GM12892 (cell line): ENCODE measurements around the gene RGPD3.
"Not testable (repeated sequence)": the region's sequence is repeated elsewhere in the genome, so short reads cannot be mapped to it uniquely, and the experiment has no call there.

ENCODE experiments used
- POLR2A ChIP-seq: IDR thresholded peaks from 2 replicates; pipeline ENCODE4 v1.6.1; 2011; ENCODE audit warnings: low read depth, low read length, control low read depth
- TAF1 ChIP-seq: IDR thresholded peaks from 2 replicates; pipeline ENCODE4 v1.6.1; 2011; ENCODE audit warnings: low read depth, mild to moderate bottlenecking, control low read depth, low read length, borderline replicate concordance

- TF ChIP-seq TAF1, POLR2A: not testable (repeated sequence)
Measured at GRCh38 chr2:106492913-106493312, 24.7 kb upstream of the RGPD3 start.
